HEK293 (cell line): ENCODE data around the gene NANOG.
"Not testable (repeated sequence)": the region's sequence is repeated elsewhere in the genome, so short reads cannot be mapped to it uniquely, and the experiment has no call there.

Experiments used
- ZNF114 ChIP-seq: fragments of 450-650 bp; formaldehyde crosslinking; IDR thresholded peaks from 2 replicates; pipeline ENCODE4 v1.5.0; 2017; ENCODE audit warnings: missing biosample characterization, missing genetic modification characterization
- ZNF174 ChIP-seq: fragments of 450-650 bp; formaldehyde crosslinking; IDR thresholded peaks from 2 replicates; pipeline ENCODE4 v1.5.0; 2017; ENCODE audit warnings: missing biosample characterization, mild to moderate bottlenecking, missing genetic modification characterization
- ZNF175 ChIP-seq: fragments of 450-650 bp; formaldehyde crosslinking; IDR thresholded peaks from 2 replicates; pipeline ENCODE4 v1.5.1; 2016; ENCODE audit warnings: missing biosample characterization, missing genetic modification characterization
- TF ChIP-seq, protein P1 (sequence below): fragments of 450-650 bp; formaldehyde crosslinking; IDR thresholded peaks from 2 replicates; pipeline ENCODE4 v1.5.1; 2016; ENCODE audit warnings: missing biosample characterization, missing genetic modification characterization
- TF ChIP-seq, protein P2 (sequence below): fragments of 450-650 bp; formaldehyde crosslinking; IDR thresholded peaks from 2 replicates; pipeline ENCODE4 v1.5.1; 2016; ENCODE audit warnings: missing biosample characterization, missing genetic modification characterization

DNA sequence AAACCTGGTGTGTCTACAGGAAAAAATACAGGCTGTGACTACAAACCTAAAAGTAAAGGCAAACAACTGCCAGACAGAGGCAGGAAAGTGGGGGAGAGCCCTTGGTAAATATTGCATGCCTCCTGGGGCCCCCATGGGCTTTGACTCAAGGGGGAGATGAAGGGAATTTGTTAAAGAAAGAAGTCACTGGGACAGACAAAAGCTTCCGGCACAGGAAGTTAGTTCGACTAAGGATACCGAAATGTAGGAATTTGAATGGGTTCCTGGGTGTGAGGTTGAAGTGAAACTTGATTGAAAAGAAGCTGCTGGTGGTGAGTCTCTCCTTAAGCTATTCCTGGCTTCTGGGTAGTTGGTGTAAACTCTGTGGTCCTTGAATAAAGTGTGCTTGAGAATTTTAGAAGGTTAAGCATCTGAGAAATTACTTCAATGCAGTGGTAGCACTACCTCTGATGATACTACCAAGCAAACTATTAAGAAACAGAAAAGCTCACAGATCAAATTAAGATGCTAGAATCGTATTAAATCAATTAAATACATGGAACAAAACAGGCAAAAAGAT is 9.6 kb downstream of the NANOG start:
- TF ChIP-seq ZNF175, ZNF174, ZNF114 (tag by site-specific recombination): not testable (repeated sequence)
- TF ChIP-seq, protein P1, sequence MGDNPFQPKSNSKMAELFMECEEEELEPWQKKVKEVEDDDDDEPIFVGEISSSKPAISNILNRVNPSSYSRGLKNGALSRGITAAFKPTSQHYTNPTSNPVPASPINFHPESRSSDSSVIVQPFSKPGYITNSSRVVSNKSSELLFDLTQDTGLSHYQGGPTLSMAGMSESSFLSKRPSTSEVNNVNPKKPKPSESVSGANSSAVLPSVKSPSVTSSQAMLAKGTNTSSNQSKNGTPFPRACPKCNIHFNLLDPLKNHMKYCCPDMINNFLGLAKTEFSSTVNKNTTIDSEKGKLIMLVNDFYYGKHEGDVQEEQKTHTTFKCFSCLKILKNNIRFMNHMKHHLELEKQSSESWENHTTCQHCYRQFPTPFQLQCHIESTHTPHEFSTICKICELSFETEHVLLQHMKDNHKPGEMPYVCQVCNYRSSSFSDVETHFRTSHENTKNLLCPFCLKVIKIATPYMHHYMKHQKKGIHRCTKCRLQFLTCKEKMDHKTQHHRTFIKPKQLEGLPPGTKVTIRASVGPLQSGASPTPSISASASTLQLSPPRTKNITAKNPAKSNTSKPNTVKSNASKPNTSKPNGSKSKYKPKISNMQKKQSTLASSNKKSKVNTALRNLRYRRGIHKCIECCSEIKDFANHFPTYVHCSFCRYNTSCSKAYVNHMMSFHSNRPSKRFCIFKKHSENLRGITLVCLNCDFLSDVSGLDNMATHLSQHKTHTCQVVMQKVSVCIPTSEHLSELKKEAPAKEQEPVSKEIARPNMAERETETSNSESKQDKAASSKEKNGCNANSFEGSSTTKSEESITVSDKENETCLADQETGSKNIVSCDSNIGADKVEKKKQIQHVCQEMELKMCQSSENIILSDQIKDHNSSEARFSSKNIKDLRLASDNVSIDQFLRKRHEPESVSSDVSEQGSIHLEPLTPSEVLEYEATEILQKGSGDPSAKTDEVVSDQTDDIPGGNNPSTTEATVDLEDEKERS (tag by site-specific recombination), result not testable (repeated sequence)
- TF ChIP-seq, protein P2, sequence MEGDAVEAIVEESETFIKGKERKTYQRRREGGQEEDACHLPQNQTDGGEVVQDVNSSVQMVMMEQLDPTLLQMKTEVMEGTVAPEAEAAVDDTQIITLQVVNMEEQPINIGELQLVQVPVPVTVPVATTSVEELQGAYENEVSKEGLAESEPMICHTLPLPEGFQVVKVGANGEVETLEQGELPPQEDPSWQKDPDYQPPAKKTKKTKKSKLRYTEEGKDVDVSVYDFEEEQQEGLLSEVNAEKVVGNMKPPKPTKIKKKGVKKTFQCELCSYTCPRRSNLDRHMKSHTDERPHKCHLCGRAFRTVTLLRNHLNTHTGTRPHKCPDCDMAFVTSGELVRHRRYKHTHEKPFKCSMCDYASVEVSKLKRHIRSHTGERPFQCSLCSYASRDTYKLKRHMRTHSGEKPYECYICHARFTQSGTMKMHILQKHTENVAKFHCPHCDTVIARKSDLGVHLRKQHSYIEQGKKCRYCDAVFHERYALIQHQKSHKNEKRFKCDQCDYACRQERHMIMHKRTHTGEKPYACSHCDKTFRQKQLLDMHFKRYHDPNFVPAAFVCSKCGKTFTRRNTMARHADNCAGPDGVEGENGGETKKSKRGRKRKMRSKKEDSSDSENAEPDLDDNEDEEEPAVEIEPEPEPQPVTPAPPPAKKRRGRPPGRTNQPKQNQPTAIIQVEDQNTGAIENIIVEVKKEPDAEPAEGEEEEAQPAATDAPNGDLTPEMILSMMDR (tag by site-specific recombination), result not testable (repeated sequence)
